ENCODE results near the gene TAAR2.
A peak's percentile ranks its signal among the peaks of the same experiment; 100 is the strongest.

Gene TAAR2

DNA sequence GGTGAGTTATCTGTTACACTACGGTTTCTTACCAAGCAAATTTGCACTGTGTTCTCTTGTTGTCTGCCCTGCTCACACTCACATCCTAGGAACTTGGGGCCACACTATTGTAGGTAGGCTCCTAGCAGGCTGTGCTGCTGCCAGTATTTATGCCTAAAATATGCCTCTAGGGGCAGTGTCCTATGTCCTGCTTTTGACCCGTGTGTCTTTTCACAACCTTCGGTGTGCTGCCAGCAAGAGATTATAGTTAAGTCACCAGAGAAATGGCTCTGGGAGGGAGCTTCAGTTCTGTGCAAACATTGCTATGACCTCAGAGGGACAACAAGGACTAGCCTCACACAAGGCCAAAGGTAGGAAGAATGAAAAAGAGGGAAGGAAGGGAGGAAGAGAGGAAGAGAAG is 25.6 kb downstream of the TAAR2 start:
- no peaks in the 10 kb centered on the region for H3K27me3 ChIP-seq (ENCODE audit: insufficient read depth, poor library complexity, severe bottlenecking)
- no peaks in the 10 kb centered on the region for H3K36me3 ChIP-seq (ENCODE audit: low read depth)
- H3K27ac ChIP-seq (ENCODE audit: poor library complexity, severe bottlenecking): no peak overlapping the region
- H3K9me3 ChIP-seq (ENCODE audit: severe bottlenecking): no peaks in the 10 kb centered on the region
- TF ChIP-seq, protein P1, sequence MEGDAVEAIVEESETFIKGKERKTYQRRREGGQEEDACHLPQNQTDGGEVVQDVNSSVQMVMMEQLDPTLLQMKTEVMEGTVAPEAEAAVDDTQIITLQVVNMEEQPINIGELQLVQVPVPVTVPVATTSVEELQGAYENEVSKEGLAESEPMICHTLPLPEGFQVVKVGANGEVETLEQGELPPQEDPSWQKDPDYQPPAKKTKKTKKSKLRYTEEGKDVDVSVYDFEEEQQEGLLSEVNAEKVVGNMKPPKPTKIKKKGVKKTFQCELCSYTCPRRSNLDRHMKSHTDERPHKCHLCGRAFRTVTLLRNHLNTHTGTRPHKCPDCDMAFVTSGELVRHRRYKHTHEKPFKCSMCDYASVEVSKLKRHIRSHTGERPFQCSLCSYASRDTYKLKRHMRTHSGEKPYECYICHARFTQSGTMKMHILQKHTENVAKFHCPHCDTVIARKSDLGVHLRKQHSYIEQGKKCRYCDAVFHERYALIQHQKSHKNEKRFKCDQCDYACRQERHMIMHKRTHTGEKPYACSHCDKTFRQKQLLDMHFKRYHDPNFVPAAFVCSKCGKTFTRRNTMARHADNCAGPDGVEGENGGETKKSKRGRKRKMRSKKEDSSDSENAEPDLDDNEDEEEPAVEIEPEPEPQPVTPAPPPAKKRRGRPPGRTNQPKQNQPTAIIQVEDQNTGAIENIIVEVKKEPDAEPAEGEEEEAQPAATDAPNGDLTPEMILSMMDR (IDR thresholded peaks at IDR 0.05; ENCODE audit: poor library complexity, severe bottlenecking): peak; percentile 54
- H3K4me1 ChIP-seq (ENCODE audit: insufficient read depth, poor library complexity, severe bottlenecking): no peaks in the 10 kb centered on the region
- DNase-seq (ENCODE audit: low spot score) (no peak), ATAC-seq (ENCODE audit: low read depth) (peak; percentile 51; the same call in 1 of the 3 replicates)
- no peak overlapping the region for H3K4me3 ChIP-seq (ENCODE audit: severe bottlenecking)

DNA sequence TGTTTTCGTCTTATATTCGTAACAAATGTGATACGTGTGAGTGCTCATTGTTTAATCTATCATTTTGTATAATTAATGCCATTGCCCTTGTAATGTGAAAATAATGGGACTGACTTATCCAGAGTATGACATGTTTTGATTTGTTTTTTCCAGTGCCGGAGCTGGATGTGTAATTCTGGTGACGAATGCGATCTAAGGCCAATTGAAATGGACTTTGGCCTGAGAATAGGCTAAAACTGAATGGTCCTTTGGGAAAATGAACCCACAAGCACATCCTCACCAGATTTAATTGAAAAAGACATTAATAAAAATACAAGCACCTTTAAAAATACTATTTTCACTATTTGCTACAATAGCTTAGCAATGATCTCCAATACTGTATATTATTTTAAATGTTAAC is 27.9 kb downstream of the TAAR2 start:
- Histone ChIP-seq H3K9me3 (ENCODE audit: severe bottlenecking) (no peaks in the 10 kb centered on the region), H3K27ac (ENCODE audit: poor library complexity, severe bottlenecking) (no peak overlapping the region), H3K27me3 (ENCODE audit: insufficient read depth, poor library complexity, severe bottlenecking) (no peaks in the 10 kb centered on the region), H3K4me1 (ENCODE audit: insufficient read depth, poor library complexity, severe bottlenecking) (no peaks in the 10 kb centered on the region), H3K36me3 (ENCODE audit: low read depth) (no peaks in the 10 kb centered on the region), H3K4me3 (ENCODE audit: severe bottlenecking) (no peak overlapping the region)
- ATAC-seq (ENCODE audit: low read depth): no peak
- DNase-seq (ENCODE audit: low spot score): no peak
- TF ChIP-seq, protein P1 (IDR thresholded peaks at IDR 0.05; ENCODE audit: poor library complexity, severe bottlenecking): no peak

DNA sequence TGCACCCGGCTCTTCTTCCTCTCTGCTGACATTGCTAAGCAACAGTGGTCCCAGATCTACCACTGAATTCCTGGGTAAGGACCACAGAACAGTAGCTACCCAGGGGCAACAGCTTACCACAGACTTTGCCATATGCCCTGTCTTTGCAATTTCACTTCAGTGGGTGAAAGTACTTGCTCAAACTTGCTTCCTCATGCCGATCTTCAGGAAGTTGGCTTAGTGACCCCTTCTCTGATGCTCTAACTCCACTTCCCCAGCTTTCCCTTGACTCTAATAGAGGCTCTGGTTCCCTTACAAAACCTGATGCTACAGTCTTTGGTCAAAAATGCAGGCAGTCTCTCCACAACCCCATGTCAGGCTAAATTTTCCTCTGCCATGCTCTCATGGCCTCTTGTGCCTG is 31.2 kb downstream of the TAAR2 start:
- no peaks in the 10 kb centered on the region for H3K9me3 ChIP-seq (ENCODE audit: severe bottlenecking)
- TF ChIP-seq, protein P1 (IDR thresholded peaks at IDR 0.05; ENCODE audit: poor library complexity, severe bottlenecking): no peak
- no peak overlapping the region for H3K4me3 ChIP-seq (ENCODE audit: severe bottlenecking)
- no peaks in the 10 kb centered on the region for H3K27me3 ChIP-seq (ENCODE audit: insufficient read depth, poor library complexity, severe bottlenecking)
- no peaks in the 10 kb centered on the region for H3K4me1 ChIP-seq (ENCODE audit: insufficient read depth, poor library complexity, severe bottlenecking)
- no peaks in the 10 kb centered on the region for H3K36me3 ChIP-seq (ENCODE audit: low read depth)
- no peak for ATAC-seq (ENCODE audit: low read depth)
- no peak overlapping the region for H3K27ac ChIP-seq (ENCODE audit: poor library complexity, severe bottlenecking)
- no peak for DNase-seq (ENCODE audit: low spot score)

DNA sequence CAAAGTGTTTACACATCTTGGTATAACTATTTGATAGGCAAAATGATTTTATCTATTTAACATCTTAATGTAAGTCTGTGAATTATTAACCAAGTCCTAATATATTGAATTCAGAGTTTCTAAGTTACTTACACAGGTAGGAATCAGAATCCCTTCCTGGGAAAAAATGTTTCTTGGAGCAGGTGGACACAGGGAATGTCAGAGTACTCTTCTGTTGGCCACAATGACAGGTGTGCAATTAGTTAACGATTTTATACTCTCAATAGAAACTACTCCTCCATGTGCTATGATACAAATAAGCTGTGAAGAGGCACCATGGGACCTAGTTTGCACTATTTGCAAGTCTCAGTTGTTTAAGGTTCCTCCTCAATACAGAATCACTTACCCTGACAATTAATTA is 33.7 kb downstream of the TAAR2 start:
- no peak overlapping the region for H3K4me3 ChIP-seq (ENCODE audit: severe bottlenecking)
- TF ChIP-seq, protein P1 (IDR thresholded peaks at IDR 0.05; ENCODE audit: poor library complexity, severe bottlenecking): no peak

DNA sequence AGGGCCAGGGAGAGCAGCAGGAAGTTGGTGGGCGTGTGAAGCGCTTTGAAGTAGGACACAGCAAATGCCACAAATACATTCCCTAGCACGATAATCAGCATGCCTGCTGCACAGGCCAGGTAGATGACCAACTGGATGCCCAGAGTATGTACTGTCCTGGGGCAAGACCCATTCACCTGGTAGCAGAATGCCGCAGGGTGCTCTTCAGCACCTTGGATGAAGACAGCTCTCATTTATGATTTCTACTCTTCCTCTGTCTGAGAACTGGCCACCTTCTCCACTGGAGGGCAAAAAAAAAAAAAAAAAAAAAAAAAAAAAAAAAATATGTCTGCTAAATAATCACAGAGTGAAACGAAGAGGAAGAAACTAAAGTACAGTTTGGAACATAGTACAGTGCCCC is 34.6 kb downstream of the TAAR2 start, which contains the start of gene TAAR5:
Gene TAAR5 (minus strand): TSS at position 288 of the 400 bp plus-strand sequence. CDS start 55 bp downstream, at position 233.
- ATAC-seq (ENCODE audit: low read depth): 0 out of 3 replicates have a peak, but pooled peaks have one; percentile 31
- Histone ChIP-seq H3K4me3 (ENCODE audit: severe bottlenecking) (no peak within 1 kb of the TSS), H3K36me3 (ENCODE audit: low read depth) (no peaks in the 10 kb centered on the region), H3K4me1 (ENCODE audit: insufficient read depth, poor library complexity, severe bottlenecking) (no peaks in the 10 kb centered on the region), H3K27me3 (ENCODE audit: insufficient read depth, poor library complexity, severe bottlenecking) (no peaks in the 10 kb centered on the region), H3K9me3 (ENCODE audit: severe bottlenecking) (no peaks in the 10 kb centered on the region), H3K27ac (ENCODE audit: poor library complexity, severe bottlenecking) (no peak within 1 kb of the TSS)
- TF ChIP-seq, protein P1 (IDR thresholded peaks at IDR 0.05; ENCODE audit: poor library complexity, severe bottlenecking): no peak
- DNase-seq (ENCODE audit: low spot score): no peak

More for the DNA sequence above, 33.7 kb downstream of the TAAR2 start:
- no peak overlapping the region for H3K27ac ChIP-seq (ENCODE audit: poor library complexity, severe bottlenecking)
- DNase-seq (ENCODE audit: low spot score) (no peak), ATAC-seq (ENCODE audit: low read depth) (no peak)
- H3K36me3 ChIP-seq (ENCODE audit: low read depth): no peaks in the 10 kb centered on the region
- no peaks in the 10 kb centered on the region for H3K9me3 ChIP-seq (ENCODE audit: severe bottlenecking)
- no peaks in the 10 kb centered on the region for H3K27me3 ChIP-seq (ENCODE audit: insufficient read depth, poor library complexity, severe bottlenecking)
- no peaks in the 10 kb centered on the region for H3K4me1 ChIP-seq (ENCODE audit: insufficient read depth, poor library complexity, severe bottlenecking)
